OCI-LY7 (cell line): Measurements from ENCODE around the gene MMRN1. TPM values are rescaled to one million over a fixed set of nuclear protein-coding genes. Genes with fewer than 3 reads are reported as not detected.

ENCODE experiments used
- BruUV-seq: library from RNA; stranded (reverse); fragments of 400-500 nt; replicated peaks from 2 replicates; lab custom pipeline; 2021; lab: Mats Ljungman, UMichigan
- CTCF ChIA-PET: fragments of 300-600 bp; sonication (Branson Sonifier 250); formaldehyde crosslinking; loops from one replicate; lab custom pipeline; 2022; ENCODE audit warnings: antibody characterized with exemption; ENCODE audit not compliant: unreplicated experiment; lab: Charles Lee
- POLR2A ChIA-PET: fragments of 300-600 bp; sonication (Branson Sonifier 250); formaldehyde crosslinking; loops from one replicate; lab custom pipeline; 2022; ENCODE audit warnings: antibody characterized with exemption; lab: Charles Lee
- DNase-seq: peaks from one replicate; pipeline ENCODE4 v3.0.0-alpha.2; 2015; ENCODE audit warnings: low spot score
- H2AFZ ChIP-seq: fragments of 200-600 bp; sonication (generic), shearing (Covaris generic); 2 replicates; pipeline ENCODE4 v1.6.1; 2014; ENCODE audit warnings: mild to moderate bottlenecking, antibody characterized with exemption, low read length, moderate library complexity
- H3K27ac ChIP-seq: fragments of 200-600 bp; sonication (generic); 2 replicates; pipeline ENCODE4 v1.5.1; 2014; ENCODE audit warnings: mixed run types, low read depth, mild to moderate bottlenecking, moderate library complexity, low read length, inconsistent platforms; ENCODE audit not compliant: poor library complexity, severe bottlenecking
- H3K36me3 ChIP-seq: fragments of 200-600 bp; sonication (generic); 2 replicates; pipeline ENCODE4 v1.6.1; 2014; ENCODE audit warnings: mild to moderate bottlenecking, antibody characterized with exemption, low read length, moderate library complexity, mixed read lengths; ENCODE audit not compliant: insufficient read depth
- H3K4me1 ChIP-seq: fragments of 200-600 bp; sonication (generic); 2 replicates; pipeline ENCODE4 v1.5.1; 2014; ENCODE audit warnings: mild to moderate bottlenecking, low read length; ENCODE audit not compliant: insufficient read depth, poor library complexity, severe bottlenecking
- H3K4me2 ChIP-seq: fragments of 200-600 bp; sonication (generic); 2 replicates; pipeline ENCODE4 v1.6.1; 2014; ENCODE audit warnings: mild to moderate bottlenecking, low read length
- H3K4me3 ChIP-seq: fragments of 200-600 bp; sonication (generic); 2 replicates; pipeline ENCODE4 v1.5.1; 2014; ENCODE audit warnings: mild to moderate bottlenecking, low read depth, low read length; ENCODE audit not compliant: poor library complexity, severe bottlenecking
- H3K79me2 ChIP-seq: fragments of 200-600 bp; sonication (generic); 2 replicates; pipeline ENCODE4 v1.6.1; 2016; ENCODE audit warnings: low read depth, mild to moderate bottlenecking, low read length, moderate library complexity, mixed read lengths; ENCODE audit not compliant: insufficient read depth
- H3K9me2 ChIP-seq: fragments of 200-600 bp; sonication (generic); 2 replicates; pipeline ENCODE4 v1.6.1; 2016; ENCODE audit warnings: mild to moderate bottlenecking, low read length, mixed read lengths; ENCODE audit not compliant: insufficient read depth
- H3K9me3 ChIP-seq: fragments of 200-600 bp; sonication (generic); 2 replicates; pipeline ENCODE4 v1.6.1; 2014; ENCODE audit warnings: mild to moderate bottlenecking, mixed run types, low read length, mixed read lengths
- H4K20me1 ChIP-seq: fragments of 200-600 bp; sonication (generic); 2 replicates; pipeline ENCODE4 v1.6.1; 2014; ENCODE audit warnings: mild to moderate bottlenecking, antibody characterized with exemption, low read length, moderate library complexity, mixed read lengths; ENCODE audit not compliant: insufficient read depth
- CTCF ChIP-seq: fragments of 200-600 bp; sonication (generic); conservative IDR thresholded peaks from 2 replicates; pipeline ENCODE4 v1.5.1; 2014; ENCODE audit warnings: mild to moderate bottlenecking, antibody characterized with exemption, low read length, moderate library complexity, mixed read lengths
- EZH2phosphoT487 ChIP-seq: fragments of 200-600 bp; sonication (generic); IDR thresholded peaks from 2 replicates; pipeline ENCODE4 v1.6.1; 2018; ENCODE audit warnings: low read depth, borderline replicate concordance, mild to moderate bottlenecking, mixed run types, antibody characterized with exemption, low read length, moderate library complexity, mixed read lengths
- intact Hi-C: fragments of 100-400 bp; cut with micrococcal nuclease; formaldehyde crosslinking; loops from one replicate; pipeline ENCODE4 v1.10.0; 2022; ENCODE audit not compliant: unreplicated experiment
- total RNA-seq, 2 experiments: library from RNA; depleted of rRNA in 1 of 2; stranded (reverse); fragments of >200 nt in 1 of 2; shearing (Covaris generic) in 1 of 2; gene quantifications; 2 replicates each; pipeline ENCODE4 v1.2.3, GENCODE V29; 2014 to 2022

MMRN1 gene
- total RNA-seq, 2 experiments from 2014 or later: 0.13 TPM; not detected in 1

GRCh38 chr4:89995814-89996213 lies 101.2 kb downstream of the MMRN1 start:
- no peak overlapping the region for H3K4me3 ChIP-seq
- H3K79me2 ChIP-seq: no peaks in the 10 kb centered on the region
- H3K4me2 ChIP-seq: no peak overlapping the region
- TF ChIP-seq CTCF (no peak), EZH2phosphoT487 (no peak)
- intact Hi-C loops: no loop called here
- H3K4me1 ChIP-seq: no peaks in the 10 kb centered on the region
- H4K20me1 ChIP-seq: no peaks in the 10 kb centered on the region
- H3K9me2 ChIP-seq: no peaks in the 10 kb centered on the region
- BruUV-seq: no TSS peak
- H3K27ac ChIP-seq: no peak overlapping the region
- ChIA-PET CTCF (no interaction called here), POLR2A (no interaction called here)
- no peaks in the 10 kb centered on the region for H3K36me3 ChIP-seq
- no peak for DNase-seq
- H3K9me3 ChIP-seq: no peaks in the 10 kb centered on the region
- no peak overlapping the region for H2AFZ ChIP-seq

GRCh38 chr4:89997171-89997704 lies 102.6 kb downstream of the MMRN1 start:
- H3K9me3 ChIP-seq: no peaks in the 10 kb centered on the region
- no peak for DNase-seq

More at GRCh38 chr4:89997171-89997704, 102.6 kb downstream of the MMRN1 start:
- Histone ChIP-seq H3K79me2 (no peaks in the 10 kb centered on the region), H3K4me3 (no peak overlapping the region), H3K4me2 (no peak overlapping the region), H3K27ac (no peak overlapping the region), H3K9me2 (no peaks in the 10 kb centered on the region), H4K20me1 (no peaks in the 10 kb centered on the region), H3K36me3 (no peaks in the 10 kb centered on the region), H3K4me1 (no peaks in the 10 kb centered on the region), H2AFZ (no peak overlapping the region)
- BruUV-seq: no TSS peak
- intact Hi-C loops: no loop called here
- ChIA-PET POLR2A (interaction anchor here (0.6 to 0.9 kb wide), 2 partner anchors 12 to 170 kb away, joined by 3 read pairs; no protein-coding TSS in a partner anchor), CTCF (no interaction called here)
- no peak for TF ChIP-seq EZH2phosphoT487
- no peak for TF ChIP-seq CTCF
